Epithelial cell of proximal tubule (primary cell): ENCODE data around the gene FHOD3. TPM values are rescaled to one million over a fixed set of nuclear protein-coding genes. Genes with fewer than 3 reads are reported as not detected.

ENCODE experiments used
- DNase-seq: peaks from one replicate; pipeline ENCODE4 v3.0.0-alpha.2; 2011; ENCODE audit warnings: low read depth
- H3K4me3 ChIP-seq: 2 replicates; pipeline ENCODE4 v1.5.1; 2011; ENCODE audit warnings: low read depth, mild to moderate bottlenecking, low read length
- CTCF ChIP-seq: conservative IDR thresholded peaks from 2 replicates; pipeline ENCODE4 v1.5.1; 2012; ENCODE audit warnings: low read depth, mild to moderate bottlenecking, low read length
- total RNA-seq: library from RNA; depleted of rRNA; stranded (reverse); fragments of >200 nt; gene quantifications from 2 replicates; pipeline ENCODE4 v1.2.3, GENCODE V29; 2015

Gene FHOD3
- total RNA-seq, 1 donor from 2014 or later: 27.3 TPM

- no peak overlapping the region for H3K4me3 ChIP-seq
- no peak for DNase-seq
Measured at GRCh38 chr18:36281936-36282335, 15.6 kb upstream of the FHOD3 start.

GRCh38 chr18:36283448-36283847, 14.1 kb upstream of the FHOD3 start:
- no peak for TF ChIP-seq CTCF
- DNase-seq: no peak
- no peak overlapping the region for H3K4me3 ChIP-seq

More at GRCh38 chr18:36281936-36282335, 15.6 kb upstream of the FHOD3 start:
- peak; percentile 18 for TF ChIP-seq CTCF

GRCh38 chr18:36284268-36284667, 13.2 kb upstream of the FHOD3 start:
- DNase-seq: no peak
- no peak for TF ChIP-seq CTCF
- H3K4me3 ChIP-seq: no peak overlapping the region

GRCh38 chr18:36284671-36285295, 12.7 kb upstream of the FHOD3 start:
- peak; percentile 90 for TF ChIP-seq CTCF
- H3K4me3 ChIP-seq: no peak overlapping the region
- no peak for DNase-seq

- TF ChIP-seq CTCF: no peak
- DNase-seq: no peak
- no peak overlapping the region for H3K4me3 ChIP-seq
Measured at GRCh38 chr18:36287653-36288052, 9.9 kb upstream of the FHOD3 start.

GRCh38 chr18:36288689-36289088, 8.8 kb upstream of the FHOD3 start:
- no peak overlapping the region for H3K4me3 ChIP-seq
- no peak for TF ChIP-seq CTCF
- DNase-seq: no peak

GRCh38 chr18:36294031-36294430, 3.5 kb upstream of the FHOD3 start:
- no peak for DNase-seq

More at GRCh38 chr18:36294031-36294430, 3.5 kb upstream of the FHOD3 start:
- H3K4me3 ChIP-seq: no peak overlapping the region
- no peak for TF ChIP-seq CTCF
